Measurements from ENCODE around the gene LRRC26.

The LRRC26 gene

DNA sequence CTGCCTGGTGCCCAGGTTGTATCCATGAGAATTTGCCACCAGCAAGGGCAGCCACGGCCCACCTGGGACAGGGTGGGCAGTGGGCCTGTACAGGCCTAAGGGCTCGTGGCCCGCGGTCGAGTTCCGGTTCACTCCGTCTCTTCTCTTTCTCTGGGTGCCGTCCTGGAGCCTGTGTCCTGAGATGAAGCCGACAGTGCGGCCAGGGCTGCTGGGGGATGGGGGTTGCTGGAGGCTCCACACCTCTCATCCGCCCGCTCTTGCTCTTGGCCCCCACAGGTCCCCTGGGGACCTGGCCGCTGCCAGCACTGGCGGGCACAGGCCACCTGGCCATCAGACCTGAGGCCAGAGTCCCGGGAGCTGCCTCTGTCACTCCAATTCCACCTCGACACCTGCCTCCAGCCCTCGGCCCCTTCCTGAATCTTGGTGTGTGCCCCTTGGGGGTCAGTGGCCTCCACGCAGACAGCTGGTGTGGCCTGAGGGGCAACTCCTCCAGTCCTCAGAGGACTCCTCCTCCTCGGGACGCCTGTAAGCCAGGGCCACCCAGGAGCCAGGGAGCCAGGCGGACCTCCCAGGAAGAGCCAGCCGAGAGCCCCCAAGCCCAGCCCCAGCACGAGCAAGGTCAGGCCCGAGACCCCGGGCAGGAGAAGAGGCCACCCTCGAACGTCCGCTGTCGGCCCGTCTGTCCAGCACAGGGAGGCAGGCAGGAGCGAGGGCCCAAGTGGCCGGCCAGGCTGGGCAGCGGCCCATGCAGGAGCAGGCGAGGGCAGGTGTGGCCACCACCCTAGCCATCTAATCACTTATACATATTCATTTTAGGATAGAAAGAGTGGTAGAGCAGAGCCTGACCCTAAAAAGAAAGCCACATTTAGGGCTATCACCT, 5.2 kb downstream of the LRRC26 start:
- no peak for TF ChIP-seq REST (IDR thresholded peaks at IDR 0.05; ENCODE audit: insufficient replicate concordance, low read depth)
- TF ChIP-seq SPI1 (IDR thresholded peaks at IDR 0.05; ENCODE audit: borderline replicate concordance, low read depth) = no peak
- no peak for TF ChIP-seq CTCF (IDR thresholded peaks at IDR 0.05; ENCODE audit: insufficient read depth, low read length)
- no peak for TF ChIP-seq POLR2AphosphoS5 (IDR thresholded peaks at IDR 0.05; ENCODE audit: low read depth)
- no peak for TF ChIP-seq GABPA (IDR thresholded peaks at IDR 0.05; ENCODE audit: low read depth)
- DNase-seq (ENCODE audit: low read depth in 1 of 2, low spot score in 1 of 2) = no peak
- Histone ChIP-seq H3K4me3 (replicated peaks; ENCODE audit: insufficient read depth, low read length) (no peak overlapping the region), H3K27ac (replicated peaks) (no peak overlapping the region), H3K27me3 (ENCODE audit: insufficient read depth, poor library complexity, severe bottlenecking) (peaks cover 54% of the 10 kb centered on the region)

DNA sequence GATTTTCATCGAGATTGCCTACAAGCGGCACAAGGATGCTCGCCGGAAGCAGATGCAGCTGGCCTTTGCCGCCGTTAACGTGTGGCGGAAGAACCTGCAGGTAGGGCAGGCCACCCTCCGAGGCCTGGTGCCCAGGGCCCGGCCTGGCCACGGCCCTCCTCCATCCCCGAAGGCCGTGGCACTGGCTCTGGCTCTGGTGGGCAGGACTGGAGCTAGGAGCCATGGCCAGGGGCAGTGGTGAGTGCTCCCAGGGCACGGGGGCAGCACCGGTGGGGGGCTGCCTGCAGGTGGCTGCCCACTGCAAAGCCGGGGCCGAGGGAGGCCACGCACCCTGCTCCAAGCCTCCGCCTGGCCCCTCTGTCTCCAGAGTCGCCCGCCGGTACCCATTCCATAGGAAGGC, 6.0 kb downstream of the LRRC26 start:
- Histone ChIP-seq H3K27me3 (ENCODE audit: insufficient read depth, poor library complexity, severe bottlenecking) (peaks cover 62% of the 10 kb centered on the region), H3K4me3 (replicated peaks; ENCODE audit: insufficient read depth, low read length) (no peak overlapping the region), H3K27ac (replicated peaks) (no peak overlapping the region)
- no peak for TF ChIP-seq SPI1 (IDR thresholded peaks at IDR 0.05; ENCODE audit: borderline replicate concordance, low read depth)
- TF ChIP-seq GABPA (IDR thresholded peaks at IDR 0.05; ENCODE audit: low read depth) = no peak
- no peak for TF ChIP-seq POLR2AphosphoS5 (IDR thresholded peaks at IDR 0.05; ENCODE audit: low read depth)
- no peak for TF ChIP-seq REST (IDR thresholded peaks at IDR 0.05; ENCODE audit: insufficient replicate concordance, low read depth)
- no peak for TF ChIP-seq CTCF (IDR thresholded peaks at IDR 0.05; ENCODE audit: insufficient read depth, low read length)
- no peak for DNase-seq (ENCODE audit: low read depth in 1 of 2, low spot score in 1 of 2)

DNA sequence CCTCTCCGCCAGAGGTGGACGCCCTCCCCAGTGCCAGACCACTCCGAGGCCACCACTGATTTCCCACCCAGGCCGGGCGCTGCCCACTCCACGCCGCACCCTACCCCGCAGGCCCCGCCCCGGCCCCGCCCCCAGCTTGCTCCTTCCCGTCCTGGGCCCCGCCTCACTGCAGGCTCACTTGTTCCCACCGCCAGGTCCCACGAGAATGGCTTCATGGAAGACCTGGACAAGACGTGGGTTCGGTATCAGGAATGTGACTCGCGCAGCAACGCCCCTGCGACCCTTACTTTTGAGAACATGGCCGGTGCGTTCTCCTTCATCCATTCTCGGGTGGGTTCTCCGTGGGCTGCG, 6.5 kb downstream of the LRRC26 start:
- no peak overlapping the region for H3K4me3 ChIP-seq (replicated peaks; ENCODE audit: insufficient read depth, low read length)
- TF ChIP-seq REST (IDR thresholded peaks at IDR 0.05; ENCODE audit: insufficient replicate concordance, low read depth) (no peak), CTCF (IDR thresholded peaks at IDR 0.05; ENCODE audit: insufficient read depth, low read length) (no peak)
- H3K27me3 ChIP-seq (ENCODE audit: insufficient read depth, poor library complexity, severe bottlenecking) = peaks cover 65% of the 10 kb centered on the region
- H3K27ac ChIP-seq (replicated peaks) = no peak overlapping the region
- no peak for DNase-seq (ENCODE audit: low read depth in 1 of 2, low spot score in 1 of 2)

Measured in HL-60 (cell line).